H1 (cell line): ENCODE results near the gene MYLK2. TPM values are rescaled to one million over a fixed set of nuclear protein-coding genes. Genes with fewer than 3 reads are reported as not detected.

Experiments used
- CTCF ChIA-PET: fragments of 300-600 bp; sonication (Branson Sonifier 250); formaldehyde crosslinking; loops from one replicate; lab custom pipeline; 2021; ENCODE audit not compliant: partially characterized antibody; lab: Charles Lee
- POLR2A ChIA-PET: fragments of 300-600 bp; sonication (Branson Sonifier 250); formaldehyde crosslinking; loops from one replicate; lab custom pipeline; 2021; ENCODE audit warnings: inconsistent platforms; ENCODE audit not compliant: partially characterized antibody; lab: Charles Lee
- DNase-seq, 2 experiments: peaks; one replicate each; pipeline versions ENCODE4 v3.0.0 to v3.0.0-alpha.2; 2010 to 2022; ENCODE audit warnings: low spot score in 2 of 2, low read depth in 1 of 2, mixed read lengths in 1 of 2
- FAIRE-seq: peaks from 2 replicates; lab custom pipeline; 2011; peaks lifted over from hg19 to GRCh38; lab: Jason Lieb, UNC
- H2AFZ ChIP-seq: 2 replicates; pipeline ENCODE4 v1.8.1; 2012; ENCODE audit warnings: low read length, inconsistent platforms
- H2AK5ac ChIP-seq: 2 replicates; pipeline ENCODE4 v1.6.1; 2013; ENCODE audit warnings: low read depth, low read length
- H2BK120ac ChIP-seq: replicated peaks from 2 replicates; pipeline ENCODE3; 2013; ENCODE audit warnings: low read depth, low read length, inconsistent platforms
- H2BK12ac ChIP-seq: 2 replicates; pipeline ENCODE4 v1.6.1; 2013; ENCODE audit warnings: low read depth, low read length
- H2BK15ac ChIP-seq: 2 replicates; pipeline ENCODE4 v1.6.1; 2013; ENCODE audit warnings: low read length
- H2BK20ac ChIP-seq: 2 replicates; pipeline ENCODE4 v1.6.1; 2013; ENCODE audit warnings: low read length
- H2BK5ac ChIP-seq: 2 replicates; pipeline ENCODE4 v1.6.1; 2013; ENCODE audit warnings: low read depth, low read length
- H3K14ac ChIP-seq: 2 replicates; pipeline ENCODE4 v1.6.1; 2013; ENCODE audit warnings: inconsistent platforms; ENCODE audit not compliant: insufficient read length
- H3K18ac ChIP-seq: 2 replicates; pipeline ENCODE4 v1.6.1; 2013; ENCODE audit warnings: low read length; ENCODE audit errors: extremely low read depth
- H3K23ac ChIP-seq: 2 replicates; pipeline ENCODE4 v1.6.1; 2013; ENCODE audit warnings: inconsistent platforms; ENCODE audit not compliant: insufficient read length
- H3K23me2 ChIP-seq: 2 replicates; pipeline ENCODE4 v1.6.1; 2013; ENCODE audit warnings: low read depth, low read length
- H3K27ac ChIP-seq: 2 replicates; pipeline ENCODE4 v1.6.1; 2011; ENCODE audit warnings: low read depth, low read length, inconsistent platforms
- H3K27me3 ChIP-seq, 4 experiments: replicated peaks in 1 of 4; 1 replicate in 1 of 4; 2 replicates in 3 of 4; pipeline versions ENCODE4 v1.6.1 to v1.8.1; 2011 to 2013; ENCODE audit warnings: low read length in 3 of 4, mild to moderate bottlenecking in 3 of 4, inconsistent platforms in 2 of 4, mixed read lengths in 2 of 4, moderate library complexity in 1 of 4; ENCODE audit not compliant: control insufficient read depth in 3 of 4, insufficient read depth in 3 of 4; ENCODE audit errors: extremely low read depth in 1 of 4
- H3K36me3 ChIP-seq, 4 experiments: 2 replicates each; pipeline versions ENCODE4 v1.6.1 to v1.8.1; 2011 to 2013; ENCODE audit warnings: mild to moderate bottlenecking in 4 of 4, low read length in 3 of 4, moderate library complexity in 2 of 4, control low read depth in 1 of 4, inconsistent platforms in 1 of 4; ENCODE audit not compliant: insufficient read depth in 4 of 4, control insufficient read depth in 2 of 4
- H3K4ac ChIP-seq: replicated peaks from 2 replicates; pipeline ENCODE3; 2013; ENCODE audit warnings: low read length, low read depth, mixed read lengths, inconsistent platforms; ENCODE audit not compliant: insufficient read length
- H3K4me1 ChIP-seq, 4 experiments: replicated peaks in 1 of 4; 1 replicate in 1 of 4; 2 replicates in 3 of 4; pipeline versions ENCODE4 v1.6.1 to v1.8.1; 2011 to 2013; ENCODE audit warnings: low read length in 3 of 4, inconsistent platforms in 2 of 4, mixed read lengths in 1 of 4; ENCODE audit not compliant: insufficient read depth in 4 of 4, control insufficient read depth in 3 of 4
- H3K4me2 ChIP-seq, 2 experiments: 2 replicates each; pipeline versions ENCODE4 v1.6.1 to v1.8.1; 2011 to 2013; ENCODE audit warnings: low read depth in 2 of 2, low read length in 2 of 2, control low read depth in 1 of 2, inconsistent platforms in 1 of 2, mild to moderate bottlenecking in 1 of 2; ENCODE audit not compliant: insufficient read depth in 1 of 2
- H3K4me3 ChIP-seq, 4 experiments: fragments of 200-600, 300-600 bp in 1 of 4; sonication (generic), shearing (Covaris generic), sonication (Bioruptor Twin) in 1 of 4; 2 replicates each; pipeline versions ENCODE4 v1.5.1 to v1.8.1; 2011 to 2016; ENCODE audit warnings: low read length in 4 of 4, low read depth in 3 of 4, control low read depth in 2 of 4, inconsistent platforms in 2 of 4, mild to moderate bottlenecking in 2 of 4, mixed read lengths in 1 of 4, moderate library complexity in 1 of 4; ENCODE audit not compliant: insufficient read depth in 2 of 4; ENCODE audit errors: extremely low read depth in 1 of 4
- H3K56ac ChIP-seq: replicated peaks from 2 replicates; pipeline ENCODE3; 2013; ENCODE audit warnings: low read depth, mild to moderate bottlenecking, mixed read lengths, low read length, inconsistent platforms; ENCODE audit not compliant: insufficient read length
- H3K79me1 ChIP-seq: 2 replicates; pipeline ENCODE4 v1.6.1; 2013; ENCODE audit warnings: low read depth, low read length, control low read depth
- H3K79me2 ChIP-seq, 2 experiments: 2 replicates each; pipeline versions ENCODE4 v1.6.1 to v1.8.1; 2012 to 2013; ENCODE audit warnings: low read length in 2 of 2, mild to moderate bottlenecking in 2 of 2, inconsistent platforms in 1 of 2; ENCODE audit not compliant: insufficient read depth in 2 of 2, control insufficient read depth in 1 of 2
- H3K9ac ChIP-seq, 4 experiments: replicated peaks in 1 of 4; 1 replicate in 1 of 4; 2 replicates in 3 of 4; pipeline versions ENCODE4 v1.6.1 to v1.8.1; 2011 to 2013; ENCODE audit warnings: low read depth in 3 of 4, low read length in 3 of 4, control low read depth in 2 of 4, mild to moderate bottlenecking in 2 of 4, moderate library complexity in 2 of 4, inconsistent platforms in 1 of 4; ENCODE audit errors: extremely low read depth in 1 of 4
- H3K9me3 ChIP-seq, 2 experiments: 2 replicates each; pipeline versions ENCODE4 v1.6.1 to v1.8.1; 2012 to 2013; ENCODE audit warnings: mild to moderate bottlenecking in 2 of 2, moderate library complexity in 2 of 2, control low read depth in 1 of 2, inconsistent platforms in 1 of 2, low read depth in 1 of 2, low read length in 1 of 2, mixed read lengths in 1 of 2; ENCODE audit not compliant: insufficient read depth in 2 of 2
- H4K20me1 ChIP-seq, 2 experiments: replicated peaks in 1 of 2; 2 replicates each; pipeline versions ENCODE3 to v1.8.1; 2011 to 2013; ENCODE audit warnings: inconsistent platforms in 2 of 2, low read length in 2 of 2, mild to moderate bottlenecking in 1 of 2; ENCODE audit not compliant: insufficient read depth in 2 of 2, control insufficient read depth in 1 of 2
- H4K5ac ChIP-seq: 2 replicates; pipeline ENCODE4 v1.6.1; 2013; ENCODE audit warnings: low read length, low read depth, mixed read lengths, inconsistent platforms; ENCODE audit not compliant: insufficient read length
- H4K8ac ChIP-seq: 2 replicates; pipeline ENCODE4 v1.8.0; 2013; ENCODE audit warnings: mild to moderate bottlenecking, moderate library complexity, low read length, inconsistent platforms; ENCODE audit not compliant: insufficient read depth; ENCODE audit errors: extremely low read depth
- H4K91ac ChIP-seq: replicated peaks from 2 replicates; pipeline ENCODE3; 2013; ENCODE audit warnings: low read length, mixed read lengths, inconsistent platforms; ENCODE audit not compliant: insufficient read length
- BACH1 ChIP-seq: IDR thresholded peaks from 2 replicates; pipeline ENCODE4 v1.6.1; 2012; ENCODE audit warnings: low read length, improper control_type of control experiment
- BRCA1 ChIP-seq: IDR thresholded peaks from 2 replicates; pipeline ENCODE4 v1.6.1; 2012; ENCODE audit warnings: low read depth, low read length, improper control_type of control experiment
- CBX8 ChIP-seq: fragments of 300-800, 300-1000 bp; sonication (generic); IDR thresholded peaks from 2 replicates; pipeline ENCODE4 v1.7.1; 2016; ENCODE audit warnings: low read depth, low read length, borderline replicate concordance
- CREB1 ChIP-seq: IDR thresholded peaks from 2 replicates; pipeline ENCODE4 v1.6.1; 2012; ENCODE audit warnings: inconsistent platforms
- EGR1 ChIP-seq: IDR thresholded peaks from 2 replicates; pipeline ENCODE4 v1.6.1; 2011; ENCODE audit warnings: low read depth, low read length, borderline replicate concordance
- FOSL1 ChIP-seq: IDR thresholded peaks from 2 replicates; pipeline ENCODE4 v1.6.1; 2011; ENCODE audit warnings: mild to moderate bottlenecking, low read depth, low read length, moderate library complexity; ENCODE audit not compliant: insufficient read depth
- POLR2AphosphoS5 ChIP-seq: IDR thresholded peaks from 2 replicates; pipeline ENCODE4 v1.6.1; 2011; ENCODE audit warnings: low read depth, low read length
- RNF2 ChIP-seq: fragments of 200-900, 300-1000 bp; sonication (generic); IDR thresholded peaks from 2 replicates; pipeline ENCODE4 v1.7.1; 2016; ENCODE audit warnings: borderline replicate concordance, low read depth, mild to moderate bottlenecking, antibody characterized with exemption, low read length; ENCODE audit not compliant: poor library complexity, severe bottlenecking; ENCODE audit errors: missing control alignments
- RXRA ChIP-seq: IDR thresholded peaks from 2 replicates; pipeline ENCODE4 v1.6.1; 2011; ENCODE audit warnings: low read depth, mild to moderate bottlenecking, low read length, moderate library complexity; ENCODE audit not compliant: insufficient read depth
- SAP30 ChIP-seq: fragments of 300-600 bp; sonication (generic); IDR thresholded peaks from 2 replicates; pipeline ENCODE4 v1.7.1; 2012; ENCODE audit warnings: low read length, moderate library complexity, mild to moderate bottlenecking, inconsistent platforms; ENCODE audit not compliant: insufficient read depth, insufficient replicate concordance
- SP2 ChIP-seq: IDR thresholded peaks from 2 replicates; pipeline ENCODE4 v1.6.1; 2012; ENCODE audit warnings: mild to moderate bottlenecking, low read length, inconsistent platforms
- WGBS, 2 experiments: shearing (Covaris generic) in 1 of 2; methylation state at CpG; one replicate each; pipeline versions ENCODE4 v1.1.6 to v1.1.7; 2013 to 2015; ENCODE audit warnings: low lambda C conversion rate in 2 of 2, mixed read lengths in 2 of 2, inconsistent platforms in 1 of 2, low coverage in 1 of 2, missing lambda C conversion rate in 1 of 2; ENCODE audit not compliant: insufficient replicate concordance in 2 of 2, insufficient coverage in 1 of 2, insufficient read length in 1 of 2; ENCODE audit errors: extremely low coverage in 1 of 2, missing lambda C conversion rate in 1 of 2; 5-methylcytosine and 5-hydroxymethylcytosine counted together
- polyA plus RNA-seq, 7 experiments: library from polyadenylated mRNA; depleted of rRNA in 3 of 7; stranded (reverse) in 5 of 7; unstranded in 2 of 7; fragments of >200 nt in 5 of 7; fragments of 200-250 nt in 2 of 7; gene quantifications; 1 replicate in 5 of 7; 2 replicates in 1 of 7; 4 replicates in 1 of 7; pipeline versions ENCODE4 v1.2.1 to v1.2.3, GENCODE V29; 2011 to 2013; ENCODE audit warnings: missing spikeins in 2 of 7, mixed read lengths in 2 of 7
- total RNA-seq: library from RNA; stranded (reverse); fragmentation: NEBNext Ultra II Directional; extraction: Animal tissue kit (Norgen Biotek cat#: 25700); gene quantifications from 2 replicates; pipeline ENCODE4 v1.2.1, GENCODE V29; 2021

The MYLK2 gene
- total and polyA plus RNA-seq, 2 of the 8 experiments (the other 6 are each of a cell fraction or from before 2014, with no cell fraction given): 0.22 to 0.26 TPM

GRCh38 chr20:31871618-31871954, 52.4 kb downstream of the MYLK2 start:
- WGBS, 2 experiments: 90% methylated on average over 1 of the region's 1 CpG; no CpG with 5 or more reads in 1 of the 2 experiments
- Histone ChIP-seq H3K9me3 (no peaks in the 10 kb centered on the region), H2BK12ac (no peak overlapping the region), H3K9ac (no peak overlapping the region), H3K23me2 (peaks cover 9% of the 10 kb centered on the region), H3K4me3 (no peak overlapping the region), H2BK15ac (no peak overlapping the region), H3K27me3 (peaks cover 19 to 33% (median 29%) of the 10 kb centered on the region in 4 experiments), H3K14ac (no peak overlapping the region), H4K5ac (no peak overlapping the region), H2BK5ac (no peak overlapping the region), H3K79me2 (no peaks in the 10 kb centered on the region), H2BK20ac (no peak overlapping the region), H3K79me1 (no peaks in the 10 kb centered on the region), H3K23ac (no peak overlapping the region), H3K36me3 (no peaks in the 10 kb centered on the region), H4K20me1 (peaks cover 0 to 6% of the 10 kb centered on the region in 2 experiments), H3K4me1 (peaks cover 0 to 12% (median 6%) of the 10 kb centered on the region in 4 experiments; a peak in 6 of 7 replicates), H3K4me2 (no peak overlapping the region; a peak in 1 of 4 replicates), H3K18ac (no peak overlapping the region), H2AK5ac (no peak overlapping the region), H3K4ac (no peak overlapping the region), H3K27ac (no peak overlapping the region), H2BK120ac (no peak overlapping the region), H3K56ac (no peak overlapping the region), H4K91ac (no peak overlapping the region), H2AFZ (no peak overlapping the region), H4K8ac (no peak overlapping the region)
- no peak for DNase-seq
- FAIRE-seq: no peak
- ChIA-PET CTCF (interaction anchor here (0.7 to 5.5 kb wide), 13 partner anchors 8 to 215 kb away, joined by 3 to 32 read pairs (median 5); no protein-coding TSS in a partner anchor), POLR2A (interaction anchor here (0.7 to 1.2 kb wide), 2 partner anchors 97 to 147 kb away, joined by 3 to 4 read pairs; partner anchors contain the start of gene XKR7)
- TF ChIP-seq SP2 (no peak), EGR1 (no peak), SAP30 (no peak), RXRA (no peak), CREB1 (no peak), FOSL1 (no peak), BACH1 (no peak), POLR2AphosphoS5 (no peak), BRCA1 (no peak), RNF2 (no peak), CBX8 (no peak)
